Mucosa of rectum (tissue), 2 donors: ENCODE measurements around the gene FOXO3B.
"Not testable (repeated sequence)": the region's sequence is repeated elsewhere in the genome, so short reads cannot be mapped to it uniquely, and the experiment has no call there.

ENCODE experiments used
- H3K27ac ChIP-seq, 2 donors: one replicate each; pipeline ENCODE4 v1.7.0; 2013; ENCODE audit warnings: inconsistent platforms in 2 of 2, low read depth in 2 of 2, low read length in 2 of 2
- H3K27me3 ChIP-seq, 2 donors: one replicate each; pipeline ENCODE4 v1.7.0; 2013; ENCODE audit warnings: low read length in 2 of 2; ENCODE audit not compliant: control insufficient read depth in 2 of 2, insufficient read depth in 2 of 2
- H3K36me3 ChIP-seq, 2 donors: one replicate each; pipeline ENCODE4 v1.7.0; 2013; ENCODE audit warnings: low read length in 2 of 2; ENCODE audit not compliant: control insufficient read depth in 2 of 2, insufficient read depth in 2 of 2
- H3K4me1 ChIP-seq, 2 donors: one replicate each; pipeline ENCODE4 v1.7.0; 2013; ENCODE audit warnings: low read length in 2 of 2, mild to moderate bottlenecking in 1 of 2; ENCODE audit not compliant: control insufficient read depth in 2 of 2, insufficient read depth in 2 of 2
- H3K4me3 ChIP-seq, 2 donors: one replicate each; pipeline ENCODE4 v1.7.0; 2013; ENCODE audit warnings: low read length in 2 of 2
- H3K9ac ChIP-seq, 2 donors: one replicate each; pipeline ENCODE4 v1.7.0; 2013; ENCODE audit warnings: low read length in 2 of 2, low read depth in 1 of 2, mild to moderate bottlenecking in 1 of 2
- H3K9me3 ChIP-seq, 2 donors: one replicate each; pipeline ENCODE4 v1.7.0; 2013; ENCODE audit warnings: low read length in 2 of 2; ENCODE audit not compliant: control insufficient read depth in 2 of 2
- donor health status: healthy.
- donor health status: Normal muscosa, but diverticular disease.

Gene FOXO3B

GRCh38 chr17:18650094-18650493, 32.0 kb downstream of the FOXO3B start:
- not testable (repeated sequence) for H3K4me3 ChIP-seq, H3K9me3 ChIP-seq, H3K4me1 ChIP-seq, H3K27me3 ChIP-seq, H3K36me3 ChIP-seq, H3K9ac ChIP-seq, H3K27ac ChIP-seq

GRCh38 chr17:18644291-18644690, 37.8 kb downstream of the FOXO3B start, which contains the start of gene TBC1D28:
TBC1D28 (minus strand) TSS chr17:18644391; CDS start chr17:18641352, 3,039 bp downstream.
- not testable (repeated sequence) for H3K4me1 ChIP-seq

GRCh38 chr17:18643124-18643523, 39.0 kb downstream of the FOXO3B start:
- H3K4me1 ChIP-seq, H3K9me3 ChIP-seq, H3K27ac ChIP-seq, H3K36me3 ChIP-seq, H3K9ac ChIP-seq, H3K4me3 ChIP-seq, H3K27me3 ChIP-seq: not testable (repeated sequence)

More at GRCh38 chr17:18644291-18644690, 37.8 kb downstream of the FOXO3B start, which contains the start of gene TBC1D28:
- H3K9ac ChIP-seq, H3K4me3 ChIP-seq, H3K9me3 ChIP-seq, H3K36me3 ChIP-seq, H3K27ac ChIP-seq, H3K27me3 ChIP-seq: not testable (repeated sequence)

GRCh38 chr17:18638357-18638756, 43.8 kb downstream of the FOXO3B start:
- not testable (repeated sequence) for H3K36me3 ChIP-seq, H3K27me3 ChIP-seq, H3K4me1 ChIP-seq, H3K4me3 ChIP-seq, H3K9me3 ChIP-seq, H3K27ac ChIP-seq, H3K9ac ChIP-seq

- not testable (repeated sequence) for H3K27ac ChIP-seq, H3K27me3 ChIP-seq, H3K4me3 ChIP-seq
These were observed 45.9 kb downstream of the FOXO3B start for GRCh38 chr17:18636237-18636636.

GRCh38 chr17:18635773-18636172, 46.3 kb downstream of the FOXO3B start:
- not testable (repeated sequence) for H3K27me3 ChIP-seq, H3K4me1 ChIP-seq, H3K36me3 ChIP-seq, H3K9me3 ChIP-seq, H3K9ac ChIP-seq, H3K27ac ChIP-seq, H3K4me3 ChIP-seq

More at GRCh38 chr17:18636237-18636636, 45.9 kb downstream of the FOXO3B start:
- H3K36me3 ChIP-seq, H3K9ac ChIP-seq, H3K4me1 ChIP-seq, H3K9me3 ChIP-seq: not testable (repeated sequence)

GRCh38 chr17:18634550-18635263, 47.4 kb downstream of the FOXO3B start:
- H3K9ac ChIP-seq, H3K27me3 ChIP-seq, H3K27ac ChIP-seq, H3K36me3 ChIP-seq, H3K9me3 ChIP-seq, H3K4me3 ChIP-seq, H3K4me1 ChIP-seq: not testable (repeated sequence)
